Tibial artery (tissue), 4 donors: Measurements from ENCODE around the gene RPH3AL.
A peak's percentile ranks its signal among the peaks of the same experiment; 100 is the strongest.

Source experiments
- DNase-seq, 2 donors: peaks; one replicate each; pipeline ENCODE4 v3.0.0-alpha.2; 2019
- H3K27ac ChIP-seq, 2 donors: fragments of 200-600 bp; sonication (generic) in 1 of 2; 1 replicate in 1 of 2; 2 replicates in 1 of 2; pipeline ENCODE4 v1.5.1; 2018 to 2019; ENCODE audit warnings: mild to moderate bottlenecking in 1 of 2
- H3K27me3 ChIP-seq, 2 donors: fragments of 200-600 bp; sonication (generic) in 1 of 2; one replicate each; pipeline versions ENCODE4 v1.5.1 to v1.6.0; 2016 to 2019
- H3K36me3 ChIP-seq, 3 donors: fragments of 200-600 bp; sonication (generic) in 2 of 3; one replicate each; pipeline ENCODE4 v1.5.1; 2016 to 2019; ENCODE audit warnings: mild to moderate bottlenecking in 2 of 3
- H3K4me1 ChIP-seq, 4 donors: fragments of 200-600 bp; sonication (generic) in 2 of 4; 1 replicate in 3 of 4; 2 replicates in 1 of 4; pipeline ENCODE4 v1.5.1; 2016 to 2019
- H3K4me3 ChIP-seq, 2 donors: fragments of 200-600 bp; sonication (generic) in 1 of 2; 1 replicate in 1 of 2; 2 replicates in 1 of 2; pipeline ENCODE4 v1.5.1; 2018 to 2019; ENCODE audit warnings: mild to moderate bottlenecking in 2 of 2
- H3K9me3 ChIP-seq, 3 donors: fragments of 200-600 bp; sonication (generic) in 1 of 3; one replicate each; pipeline ENCODE4 v1.5.1; 2016 to 2019
- intact Hi-C: fragments of 100-400 bp; cut with DNase I; formaldehyde crosslinking; loops from one replicate; pipeline ENCODE4 v1.15.0; 2023; ENCODE audit warnings: low total_unique reads
- TF ChIP-seq, protein P1 (sequence below), 2 experiments: fragments of 200-600 bp in 1 of 2; fragments of 450-650 bp in 1 of 2; IDR thresholded peaks; one replicate each; pipeline ENCODE4 v1.5.1; 2017 to 2019; ENCODE audit warnings: antibody characterized with exemption in 2 of 2, mild to moderate bottlenecking in 1 of 2, moderate library complexity in 1 of 2

RPH3AL gene, protein sequence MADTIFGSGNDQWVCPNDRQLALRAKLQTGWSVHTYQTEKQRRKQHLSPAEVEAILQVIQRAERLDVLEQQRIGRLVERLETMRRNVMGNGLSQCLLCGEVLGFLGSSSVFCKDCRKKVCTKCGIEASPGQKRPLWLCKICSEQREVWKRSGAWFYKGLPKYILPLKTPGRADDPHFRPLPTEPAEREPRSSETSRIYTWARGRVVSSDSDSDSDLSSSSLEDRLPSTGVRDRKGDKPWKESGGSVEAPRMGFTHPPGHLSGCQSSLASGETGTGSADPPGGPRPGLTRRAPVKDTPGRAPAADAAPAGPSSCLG

DNA sequence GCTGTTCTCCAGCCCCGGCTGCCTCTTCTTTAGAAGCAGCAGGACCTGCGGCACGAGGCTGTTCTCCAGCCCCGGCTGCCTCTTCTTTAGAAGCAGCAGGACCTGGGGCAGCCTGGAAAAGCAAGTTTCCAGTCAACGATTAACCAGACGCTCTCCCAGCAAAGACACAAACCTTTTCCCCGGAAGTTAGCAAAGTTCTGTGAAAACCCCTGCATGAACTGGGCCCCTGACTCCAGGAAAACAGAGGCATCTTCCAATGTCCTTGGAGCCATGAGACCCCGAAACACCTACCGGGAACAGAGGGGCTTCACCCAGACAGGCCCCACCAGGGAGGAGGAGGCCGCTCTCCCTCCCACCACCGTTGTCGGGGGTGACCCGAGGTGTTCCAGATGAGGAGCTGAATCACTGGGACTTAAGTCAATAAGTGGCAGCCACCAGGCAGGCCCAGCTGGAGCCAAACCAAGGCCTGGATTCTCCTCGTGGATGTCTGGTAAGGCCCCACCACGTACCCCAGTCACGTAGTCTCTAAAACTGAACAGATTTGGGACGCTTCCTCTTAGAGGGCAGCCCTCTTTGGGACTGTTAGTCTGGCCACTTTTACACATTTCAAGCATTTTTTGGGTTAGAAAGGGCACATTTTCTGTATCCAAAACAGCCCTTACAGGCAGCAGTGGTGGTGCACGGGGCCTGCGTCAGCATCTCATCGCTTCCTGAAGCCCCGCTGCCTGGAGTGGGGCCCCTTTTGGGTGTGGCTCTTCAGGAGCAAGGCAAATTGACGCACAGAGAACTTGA is at the start of gene RPH3AL:
Gene RPH3AL (minus strand): TSS at position 387 of the 792 bp plus-strand sequence. CDS start 25,264 bp downstream, outside the sequence.
- Histone ChIP-seq H3K9me3 (no peaks in the 10 kb centered on the region), H3K27me3 (peaks cover 0 to 11% of the 10 kb centered on the region in 2 donors), H3K36me3 (no peaks in the 10 kb centered on the region), H3K27ac (peak within 1 kb of the TSS in 1 of 2 donors; percentile 21), H3K4me1 (peaks cover 0 to 5% (median 0%) of the 10 kb centered on the region in 4 donors), H3K4me3 (no peak within 1 kb of the TSS)
- TF ChIP-seq, protein P1, sequence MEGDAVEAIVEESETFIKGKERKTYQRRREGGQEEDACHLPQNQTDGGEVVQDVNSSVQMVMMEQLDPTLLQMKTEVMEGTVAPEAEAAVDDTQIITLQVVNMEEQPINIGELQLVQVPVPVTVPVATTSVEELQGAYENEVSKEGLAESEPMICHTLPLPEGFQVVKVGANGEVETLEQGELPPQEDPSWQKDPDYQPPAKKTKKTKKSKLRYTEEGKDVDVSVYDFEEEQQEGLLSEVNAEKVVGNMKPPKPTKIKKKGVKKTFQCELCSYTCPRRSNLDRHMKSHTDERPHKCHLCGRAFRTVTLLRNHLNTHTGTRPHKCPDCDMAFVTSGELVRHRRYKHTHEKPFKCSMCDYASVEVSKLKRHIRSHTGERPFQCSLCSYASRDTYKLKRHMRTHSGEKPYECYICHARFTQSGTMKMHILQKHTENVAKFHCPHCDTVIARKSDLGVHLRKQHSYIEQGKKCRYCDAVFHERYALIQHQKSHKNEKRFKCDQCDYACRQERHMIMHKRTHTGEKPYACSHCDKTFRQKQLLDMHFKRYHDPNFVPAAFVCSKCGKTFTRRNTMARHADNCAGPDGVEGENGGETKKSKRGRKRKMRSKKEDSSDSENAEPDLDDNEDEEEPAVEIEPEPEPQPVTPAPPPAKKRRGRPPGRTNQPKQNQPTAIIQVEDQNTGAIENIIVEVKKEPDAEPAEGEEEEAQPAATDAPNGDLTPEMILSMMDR (IDR thresholded peaks at IDR 0.05): no peak
- DNase-seq: peak in 1 of 2 donors; percentile 39
- intact Hi-C loops: no loop called here

GRCh38 chr17:400257-400656 is 47.6 kb upstream of the RPH3AL start:
- no peak overlapping the region for H3K4me3 ChIP-seq
- DNase-seq: no peak
- peaks cover 0 to 6% of the 10 kb centered on the region in 2 donors for H3K27me3 ChIP-seq
- H3K36me3 ChIP-seq: no peaks in the 10 kb centered on the region
- H3K4me1 ChIP-seq: no peaks in the 10 kb centered on the region
- H3K27ac ChIP-seq: no peak overlapping the region
- no peaks in the 10 kb centered on the region for H3K9me3 ChIP-seq
- TF ChIP-seq, protein P1 (IDR thresholded peaks at IDR 0.05): no peak
- intact Hi-C loops: no loop called here

DNA sequence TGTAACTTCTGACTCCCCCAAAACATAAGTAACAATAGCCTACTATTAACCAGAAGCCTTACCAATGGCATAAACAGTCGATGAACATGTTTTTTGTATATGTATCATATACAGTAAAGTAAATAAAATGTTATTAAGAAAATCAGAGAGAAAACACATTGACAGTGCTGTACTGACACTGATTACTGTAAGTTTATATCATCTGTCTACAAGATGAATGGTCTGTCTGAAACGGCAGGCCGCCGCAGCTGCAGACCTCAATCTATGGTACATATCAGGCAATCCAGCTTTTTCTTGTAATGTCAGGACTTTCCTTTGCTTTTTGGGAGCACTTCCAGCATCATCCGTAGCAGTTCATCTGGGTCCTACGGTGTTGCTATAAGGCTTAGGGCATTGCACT is 44.2 kb upstream of the RPH3AL start:
- no peak for DNase-seq
- H3K36me3 ChIP-seq: no peaks in the 10 kb centered on the region
- intact Hi-C loops: no loop called here
- no peak overlapping the region for H3K27ac ChIP-seq
- H3K4me3 ChIP-seq: no peak overlapping the region
- no peaks in the 10 kb centered on the region for H3K4me1 ChIP-seq
- no peaks in the 10 kb centered on the region for H3K9me3 ChIP-seq
- TF ChIP-seq, protein P1 (IDR thresholded peaks at IDR 0.05): no peak
- H3K27me3 ChIP-seq: peaks cover 0 to 12% of the 10 kb centered on the region in 2 donors

GRCh38 chr17:395974-396373 is 43.4 kb upstream of the RPH3AL start:
- Histone ChIP-seq H3K36me3 (no peaks in the 10 kb centered on the region), H3K9me3 (no peaks in the 10 kb centered on the region), H3K27me3 (peaks cover 0 to 12% of the 10 kb centered on the region in 2 donors), H3K4me1 (no peaks in the 10 kb centered on the region), H3K27ac (no peak overlapping the region), H3K4me3 (no peak overlapping the region)
- intact Hi-C loops: no loop called here
- DNase-seq: no peak
- TF ChIP-seq, protein P1 (IDR thresholded peaks at IDR 0.05): no peak

DNA sequence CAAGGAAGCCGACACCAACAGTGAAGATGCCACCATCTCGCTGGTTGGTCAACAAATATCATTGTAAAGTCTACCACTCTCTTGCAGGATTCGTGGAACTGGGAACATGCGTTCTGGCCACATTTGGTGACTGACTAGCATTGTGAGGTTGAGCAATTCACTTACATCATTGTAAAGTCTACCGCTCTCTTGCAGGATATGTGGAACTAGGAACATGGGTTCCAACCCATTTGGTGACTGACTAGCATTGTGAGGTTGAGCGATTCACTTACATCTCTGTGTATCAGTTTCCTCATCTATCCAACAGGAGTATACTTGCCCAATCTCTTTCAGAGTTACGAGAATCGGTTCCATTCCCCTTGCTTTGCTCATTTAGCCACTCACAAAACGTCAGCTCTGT is 42.6 kb upstream of the RPH3AL start:
- intact Hi-C loops: no loop called here
- H3K36me3 ChIP-seq: no peaks in the 10 kb centered on the region
- no peaks in the 10 kb centered on the region for H3K9me3 ChIP-seq
- peaks cover 0 to 6% of the 10 kb centered on the region in 2 donors for H3K27me3 ChIP-seq
- DNase-seq: no peak
- no peaks in the 10 kb centered on the region for H3K4me1 ChIP-seq
- TF ChIP-seq, protein P1 (IDR thresholded peaks at IDR 0.05): no peak
- no peak overlapping the region for H3K4me3 ChIP-seq
- no peak overlapping the region for H3K27ac ChIP-seq
